PC-9 (cell line): Measurements from ENCODE around the gene CHMP4B.

Experiments used
- CTCF ChIP-seq: fragments of 200-600 bp; sonication (generic); conservative IDR thresholded peaks from 2 replicates; pipeline ENCODE4 v1.6.1; 2017; ENCODE audit warnings: mixed run types, antibody characterized with exemption, mild to moderate bottlenecking, moderate library complexity
- EZH2 ChIP-seq: fragments of 200-600 bp; sonication (generic); IDR thresholded peaks from 2 replicates; pipeline ENCODE4 v1.8.0; 2017; ENCODE audit warnings: antibody characterized with exemption, low read depth

DNA sequence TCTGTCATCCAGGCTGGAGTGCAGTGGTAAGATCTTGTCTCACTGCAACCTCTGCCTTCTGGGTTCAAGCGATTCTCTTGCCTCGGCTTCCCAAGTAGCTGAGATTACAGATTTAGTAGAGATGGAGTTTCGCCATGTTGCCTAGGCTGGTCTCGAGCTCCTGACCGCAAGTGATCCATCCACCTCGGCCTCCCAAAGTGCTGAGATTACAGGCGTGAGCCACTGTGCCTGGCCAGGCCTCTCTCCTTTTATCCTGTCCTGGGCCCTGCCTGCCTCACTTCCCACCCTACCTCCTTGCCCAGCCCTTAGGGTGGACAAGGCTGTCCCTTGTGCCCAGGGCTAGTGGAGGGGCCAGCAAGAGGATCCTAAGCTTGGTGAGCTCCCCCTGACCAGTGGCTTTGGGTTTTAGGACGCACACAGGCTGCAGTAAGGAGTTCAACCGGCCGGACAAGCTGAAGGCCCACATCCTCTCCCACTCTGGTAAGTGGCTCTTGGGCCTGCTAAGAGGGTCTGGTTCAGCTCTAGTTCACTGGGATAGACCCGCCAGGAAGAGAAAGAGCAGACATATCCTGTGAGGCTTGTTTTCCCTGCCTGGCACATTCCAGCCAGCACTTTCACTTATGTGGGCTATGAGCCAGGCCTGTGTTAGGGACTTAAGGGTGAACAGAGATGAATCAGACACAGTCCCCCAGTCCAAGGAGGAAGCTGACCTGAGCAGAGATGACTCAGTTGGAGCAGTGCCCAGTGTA lies 21.9 kb upstream of the CHMP4B start:
- no peak for TF ChIP-seq EZH2
- no peak for TF ChIP-seq CTCF
